GM11168 (cell line): ENCODE results near the gene ZNF215.
"Not testable (repeated sequence)": the region's sequence is repeated elsewhere in the genome, so short reads cannot be mapped to it uniquely, and the experiment has no call there.

Source experiments
- in situ Hi-C: fragments of 300-500 bp; cut with MboI; formaldehyde crosslinking; loops from one replicate; pipeline ENCODE4 v1.12.0; 2022; ENCODE audit warnings: low sequenced_read_pairs; ENCODE audit not compliant: unreplicated experiment

Gene ZNF215

DNA sequence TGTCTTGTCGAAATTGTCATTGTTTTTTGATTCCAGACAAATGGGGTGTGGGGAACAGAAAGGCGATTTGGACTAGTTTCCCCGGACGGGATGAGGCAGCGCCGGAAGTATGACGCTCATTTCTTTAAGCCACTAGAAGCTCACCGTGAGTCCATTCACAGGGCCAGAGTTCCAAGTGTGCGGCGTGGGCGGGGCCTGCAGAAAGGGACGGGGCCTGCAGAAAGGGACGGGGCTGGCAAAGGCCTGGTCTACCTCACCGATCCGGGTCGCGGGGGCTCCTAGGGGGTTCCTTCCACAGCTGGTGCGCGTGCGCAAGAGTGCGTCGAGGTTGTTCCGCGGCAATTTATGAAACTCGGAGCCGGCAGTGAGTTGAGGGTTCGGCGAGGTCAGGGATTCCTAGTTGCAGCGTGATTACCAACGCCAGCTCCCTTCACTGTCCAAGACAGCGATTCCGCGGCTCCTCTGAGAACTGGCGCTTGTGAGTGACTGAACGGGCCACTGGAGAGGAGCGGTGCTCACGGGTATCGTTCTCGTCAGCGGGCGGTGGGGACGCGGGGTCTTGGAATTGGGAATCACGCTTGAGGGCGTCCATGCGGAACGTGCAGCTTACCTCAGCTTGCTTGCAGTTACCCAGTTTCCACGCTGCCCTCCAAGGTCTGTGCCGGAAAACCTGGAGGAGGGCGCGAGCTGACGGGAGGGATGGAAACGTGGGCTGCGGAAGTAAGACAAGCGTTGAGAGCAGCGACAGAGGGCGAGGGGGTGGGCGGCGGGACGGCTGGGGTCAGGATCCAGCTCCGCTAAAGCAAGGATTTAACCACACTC is at the start of gene ZNF215:
Gene ZNF215 (plus strand): TSS at position 219 of the 822 bp plus-strand sequence. CDS start 5,847 bp downstream, outside the sequence.
- in situ Hi-C loops, result no loop called here

DNA sequence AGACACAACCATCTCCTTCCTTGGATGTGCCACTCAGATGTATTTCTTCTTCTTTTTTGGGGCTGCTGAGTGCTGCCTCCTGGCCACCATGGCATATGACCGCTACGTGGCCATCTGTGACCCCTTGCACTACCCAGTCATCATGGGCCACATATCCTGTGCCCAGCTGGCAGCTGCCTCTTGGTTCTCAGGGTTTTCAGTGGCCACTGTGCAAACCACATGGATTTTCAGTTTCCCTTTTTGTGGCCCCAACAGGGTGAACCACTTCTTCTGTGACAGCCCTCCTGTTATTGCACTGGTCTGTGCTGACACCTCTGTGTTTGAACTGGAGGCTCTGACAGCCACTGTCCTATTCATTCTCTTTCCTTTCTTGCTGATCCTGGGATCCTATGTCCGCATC is 49.3 kb upstream of the ZNF215 start:
- in situ Hi-C loops, result no loop called here

DNA sequence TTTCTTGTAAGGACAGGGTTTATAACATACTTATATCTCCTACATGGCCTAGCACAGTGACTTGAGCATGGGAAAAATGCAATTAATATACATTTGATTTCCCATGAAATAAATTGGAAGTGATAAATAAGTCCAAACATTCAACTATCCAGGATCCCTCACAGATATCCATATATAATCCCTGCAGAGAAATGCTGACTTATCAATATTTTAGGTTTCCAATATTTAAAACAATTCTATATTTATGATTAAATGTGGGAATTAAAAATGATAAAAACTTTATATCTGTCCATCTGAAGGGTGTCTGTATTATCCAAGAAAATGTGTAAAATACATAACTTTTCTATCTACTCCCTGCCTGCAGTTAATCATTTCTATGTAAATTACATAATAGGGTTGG is 43.5 kb upstream of the ZNF215 start:
- in situ Hi-C loops, result no loop called here

DNA sequence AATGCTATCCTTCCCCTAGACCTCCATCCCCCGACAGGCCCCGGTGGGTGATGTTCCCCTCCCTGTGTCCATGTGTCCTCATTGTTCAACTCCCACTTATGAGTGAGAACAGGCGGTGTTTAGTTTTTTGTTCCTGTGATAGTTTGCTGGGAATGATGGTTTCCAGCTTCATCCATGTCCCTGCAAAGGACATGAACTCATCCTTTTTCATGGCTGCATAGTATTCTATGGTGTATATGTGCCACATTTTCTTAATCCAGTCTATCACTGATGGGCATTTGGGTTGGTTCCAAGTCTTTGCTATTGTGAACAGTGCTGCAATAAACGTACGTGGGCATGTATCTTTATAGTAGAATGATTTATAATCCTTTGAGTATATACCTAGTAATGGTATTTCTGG is 38.5 kb upstream of the ZNF215 start:
- in situ Hi-C loops, result not testable (repeated sequence)

DNA sequence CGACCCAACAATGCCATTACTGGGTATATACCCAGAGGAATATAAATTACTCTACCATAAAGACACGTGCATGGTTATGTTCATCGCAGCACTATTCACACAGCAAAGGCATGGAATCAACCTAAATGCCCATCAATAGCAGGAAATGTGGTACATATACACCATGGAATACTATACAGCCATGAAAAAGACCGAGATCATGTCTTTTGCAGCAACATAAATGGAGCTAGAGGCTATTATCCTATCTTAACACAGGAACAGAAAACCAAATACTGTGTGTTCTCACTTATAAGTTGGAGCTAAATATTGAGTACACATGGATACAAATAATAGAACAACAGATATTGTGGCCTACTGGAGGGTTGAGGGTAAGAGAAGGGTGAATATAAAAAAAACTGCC is 37.4 kb upstream of the ZNF215 start:
- in situ Hi-C loops, result no loop called here

DNA sequence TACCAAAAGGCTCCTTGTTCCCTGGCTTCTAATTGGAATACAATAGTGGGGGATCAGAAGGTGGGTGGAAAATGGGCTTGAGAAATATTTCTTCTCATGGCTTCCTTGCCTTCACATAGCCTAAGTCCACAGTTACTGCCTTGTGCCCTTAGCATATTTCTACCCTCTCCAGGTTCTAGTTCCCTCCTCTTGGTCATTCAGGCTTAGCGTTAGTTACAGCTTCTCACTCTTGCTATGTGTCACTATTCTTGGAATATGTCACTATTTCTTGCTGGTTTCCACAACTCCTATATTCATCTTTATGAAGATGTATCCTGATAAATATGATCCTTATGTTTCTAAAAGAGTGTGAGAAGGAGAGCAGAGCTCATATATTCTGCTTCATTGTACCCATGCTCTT is 36.4 kb upstream of the ZNF215 start:
- in situ Hi-C loops, result no loop called here

DNA sequence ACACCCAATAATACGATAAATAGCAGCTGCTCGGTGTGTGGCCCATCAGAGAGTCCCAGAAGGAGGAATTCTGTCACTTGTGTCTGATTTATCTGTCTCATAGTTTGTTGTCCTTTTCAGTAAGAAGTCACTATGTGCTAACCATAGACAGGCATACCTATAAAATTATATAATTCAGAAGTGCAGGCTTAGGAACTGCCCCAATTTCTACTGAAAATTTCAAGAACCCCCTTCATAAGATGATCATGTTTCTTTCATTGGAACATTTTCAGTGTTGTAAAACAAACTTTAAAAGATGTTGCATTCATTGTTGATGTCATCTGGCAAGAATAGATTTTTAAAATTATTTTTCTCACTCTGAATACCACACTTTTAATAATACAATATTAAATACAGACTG is 33.8 kb upstream of the ZNF215 start, which contains the start of gene OR2D2:
Gene OR2D2 (minus strand): TSS at position 101 of the 400 bp plus-strand sequence. CDS start 0 bp downstream, at position 101.
- in situ Hi-C loops, result no loop called here

DNA sequence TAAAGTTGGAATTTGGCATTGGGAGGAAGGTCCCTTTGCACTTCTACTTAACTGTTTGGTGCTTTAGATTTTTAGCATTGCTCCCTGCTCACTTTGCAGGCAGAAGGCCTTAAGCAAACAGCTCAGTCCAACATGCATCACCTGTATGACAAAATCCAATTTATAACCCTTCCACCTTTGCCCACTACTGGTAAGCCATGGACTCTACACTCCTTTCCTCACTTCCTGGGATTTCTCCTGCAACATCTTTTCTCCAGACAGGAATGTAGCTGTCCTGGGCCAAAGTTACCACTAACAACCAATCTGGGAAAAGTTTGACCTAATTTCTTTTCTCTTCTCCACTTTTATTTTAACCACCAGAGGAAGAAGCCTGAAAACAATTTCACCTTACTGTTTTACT is 32.1 kb upstream of the ZNF215 start:
- in situ Hi-C loops, result no loop called here

DNA sequence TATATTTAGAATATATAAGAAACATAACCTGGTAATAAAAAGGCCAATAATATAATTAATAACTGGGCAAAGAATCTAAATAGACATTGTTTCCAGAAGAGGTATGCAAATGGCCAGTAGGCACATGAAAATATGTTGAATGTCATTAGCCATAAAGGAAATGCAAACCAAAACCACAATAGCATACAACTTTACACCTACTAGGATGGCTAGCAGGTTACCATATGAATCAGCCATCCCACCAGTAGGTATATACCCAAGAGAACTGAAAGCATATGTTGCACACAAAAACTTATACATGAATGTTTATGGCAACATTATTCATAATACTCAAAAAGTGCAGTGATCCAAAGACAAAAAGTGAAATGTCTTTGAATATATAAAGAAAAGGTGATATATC is 31.2 kb upstream of the ZNF215 start:
- in situ Hi-C loops, result no loop called here

DNA sequence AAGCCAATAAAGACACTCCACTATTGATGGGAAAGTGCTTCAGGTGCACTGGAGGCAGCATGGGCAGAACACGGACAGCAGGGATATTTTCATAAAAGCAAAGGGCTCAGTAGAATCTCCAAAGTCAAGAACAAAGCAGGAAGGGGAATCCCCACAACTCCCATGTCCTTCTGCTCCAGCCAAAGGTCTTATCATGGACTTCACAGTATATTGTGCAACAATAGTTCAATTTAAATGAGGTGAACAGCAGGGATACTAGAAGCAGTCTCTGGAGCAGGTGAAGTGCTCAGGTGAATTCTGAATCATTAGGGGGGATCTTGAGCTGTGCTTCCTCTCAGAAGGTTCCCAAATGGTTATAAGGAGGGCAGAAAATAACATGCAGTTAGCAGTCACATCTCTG is 27.3 kb upstream of the ZNF215 start:
- in situ Hi-C loops, result no loop called here

DNA sequence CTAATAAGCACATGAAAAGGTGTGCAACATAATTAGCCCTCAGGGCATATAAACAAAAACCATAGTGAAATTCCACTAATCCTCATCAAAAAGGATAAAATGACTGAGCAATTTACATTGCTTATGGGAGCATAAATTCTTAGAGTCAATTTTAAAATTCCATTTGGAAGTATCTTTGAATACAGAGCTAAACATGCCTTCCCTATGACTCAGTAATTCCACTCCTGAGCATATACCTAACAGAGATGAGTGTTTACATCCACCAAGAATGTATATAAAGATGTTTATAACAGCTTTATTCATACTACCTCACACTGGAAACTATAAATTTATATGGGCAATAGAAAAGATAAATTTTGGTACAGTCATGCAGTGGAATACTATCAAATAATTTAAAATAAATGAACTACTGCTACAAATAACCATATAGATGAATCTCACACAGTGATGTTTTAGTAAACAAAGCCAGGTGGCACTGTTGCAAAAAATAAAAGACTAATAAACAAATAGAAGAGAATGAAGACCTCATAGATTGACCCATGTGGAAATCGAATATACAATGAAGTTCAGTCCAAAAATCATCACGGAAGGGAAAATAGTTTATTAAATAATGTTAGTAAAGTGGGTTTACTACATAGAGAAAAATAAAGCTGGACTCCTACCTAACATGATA is 25.8 kb upstream of the ZNF215 start:
- in situ Hi-C loops, result no loop called here

DNA sequence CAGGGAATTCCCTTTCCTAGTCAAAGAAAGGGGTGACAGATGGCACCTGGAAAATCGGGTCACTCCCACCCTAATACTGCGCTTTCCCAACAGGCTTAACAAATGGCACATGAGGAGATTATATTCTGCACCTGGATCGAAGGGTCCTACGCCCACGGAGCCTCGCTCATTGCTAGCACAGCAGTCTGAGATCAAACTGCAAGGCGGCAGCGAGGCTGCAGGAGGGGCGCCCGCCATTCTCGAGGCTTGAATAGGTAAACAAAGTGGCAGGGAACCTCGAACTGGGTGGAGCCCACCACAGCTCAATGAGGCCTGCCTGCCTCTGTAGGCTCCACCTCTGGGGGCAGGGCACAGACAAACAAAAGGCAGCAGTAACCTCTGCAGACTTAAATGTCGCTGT is 21.4 kb upstream of the ZNF215 start:
- in situ Hi-C loops, result not testable (repeated sequence)

DNA sequence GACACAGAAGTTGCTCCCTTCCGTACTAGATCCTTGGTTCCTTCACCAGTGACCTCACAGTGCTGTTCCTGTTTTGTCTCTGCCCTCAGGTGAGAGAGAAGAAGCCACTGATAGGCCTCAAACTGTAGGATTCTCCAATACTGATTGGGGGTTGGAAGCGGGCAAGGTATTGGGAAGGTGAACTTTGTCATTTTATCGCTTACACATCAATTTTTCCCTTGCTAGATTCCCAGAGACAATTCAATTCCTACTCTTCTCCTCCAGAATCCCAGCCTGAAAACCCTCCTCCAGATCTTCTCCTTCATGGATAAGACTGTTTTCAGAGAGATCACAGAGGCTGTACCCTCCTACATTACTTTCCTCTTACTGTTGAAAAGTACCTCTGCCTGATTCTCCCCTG is 14.8 kb upstream of the ZNF215 start:
- in situ Hi-C loops, result no loop called here

DNA sequence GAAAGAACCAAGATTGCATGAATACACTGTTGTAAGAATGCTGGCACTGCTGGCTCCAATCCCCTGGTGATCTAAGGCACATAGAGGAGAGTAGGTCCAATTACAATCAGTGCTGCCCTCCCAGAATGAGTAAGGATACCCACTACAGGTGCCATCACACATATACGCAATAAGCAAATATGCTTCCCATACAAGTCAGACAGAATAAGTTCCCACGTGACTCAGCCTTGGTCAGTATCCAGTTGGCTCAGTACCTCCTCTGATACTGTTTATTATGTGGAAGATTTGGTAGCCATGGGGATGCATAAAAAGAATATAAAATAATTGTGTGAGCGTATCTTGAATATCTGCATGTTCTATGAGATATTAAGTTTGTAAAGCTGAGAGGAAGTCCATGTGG is 14.3 kb upstream of the ZNF215 start:
- in situ Hi-C loops, result no loop called here

DNA sequence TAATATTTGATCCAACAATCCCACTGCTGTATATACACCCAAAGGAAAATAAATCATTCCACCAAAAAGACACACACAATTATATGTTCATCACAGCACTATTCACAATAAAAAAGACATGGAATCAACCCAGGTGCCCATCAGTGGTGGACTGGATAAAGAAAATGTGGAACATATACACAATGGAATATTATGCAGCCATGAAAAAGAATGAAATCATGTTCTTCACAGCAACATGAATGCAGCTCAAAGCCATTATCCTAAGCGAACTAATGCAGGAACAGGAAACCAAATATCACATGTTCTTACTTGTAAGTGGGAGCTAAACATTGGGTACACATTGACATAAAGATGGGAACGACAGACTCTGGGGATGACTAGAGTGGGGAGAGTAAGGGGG is 6.5 kb upstream of the ZNF215 start:
- in situ Hi-C loops, result no loop called here

DNA sequence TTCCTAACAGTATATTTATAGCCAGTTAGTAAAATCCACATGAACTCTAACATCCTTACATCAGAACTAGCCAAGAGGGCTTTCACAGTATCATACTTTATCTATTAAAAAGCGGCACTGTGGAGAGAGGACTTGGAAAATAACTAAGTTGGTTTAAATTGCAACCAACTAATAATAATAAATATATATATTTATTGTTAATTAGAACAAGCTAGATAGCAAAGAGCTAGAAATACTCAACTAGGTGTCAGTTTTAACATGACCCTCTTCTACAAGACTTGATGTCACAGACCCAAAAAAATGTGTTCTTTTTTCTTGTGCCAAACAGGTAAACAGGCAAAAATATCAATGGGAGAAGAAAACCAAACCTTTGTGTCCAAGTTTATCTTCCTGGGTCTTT is 5.5 kb upstream of the ZNF215 start, which contains the start of gene OR2D3:
Gene OR2D3 (plus strand): TSS at position 301 of the 400 bp plus-strand sequence. CDS start 0 bp downstream, at position 301.
- in situ Hi-C loops, result no loop called here

DNA sequence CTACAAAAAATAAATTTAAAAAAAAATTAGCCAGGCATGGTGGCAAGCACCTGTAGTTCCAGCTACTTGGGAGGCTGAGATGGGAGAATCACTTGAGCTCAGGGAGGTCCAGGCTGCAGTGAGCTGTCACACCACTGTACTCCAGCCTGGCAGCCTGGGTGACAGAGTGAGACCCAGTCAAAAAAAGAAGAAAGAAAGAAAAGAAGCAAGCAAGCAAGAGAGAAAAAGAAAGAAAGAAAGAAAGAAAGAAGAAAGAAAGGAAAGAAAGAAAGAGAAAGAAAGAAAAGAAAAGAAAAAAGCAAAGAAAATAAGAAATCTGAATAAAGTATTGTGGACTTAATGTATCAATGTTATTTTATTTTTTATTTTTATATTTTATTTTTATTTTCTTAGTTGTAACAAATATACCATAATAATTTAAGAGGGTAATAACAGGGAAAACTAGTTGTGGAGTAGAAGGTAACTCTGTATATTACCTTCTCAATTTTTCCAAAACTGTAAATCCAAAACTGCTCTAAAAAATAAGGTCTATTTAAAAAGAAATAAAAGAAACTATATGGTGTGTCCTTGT is 1.1 kb upstream of the ZNF215 start:
- in situ Hi-C loops, result no loop called here

DNA sequence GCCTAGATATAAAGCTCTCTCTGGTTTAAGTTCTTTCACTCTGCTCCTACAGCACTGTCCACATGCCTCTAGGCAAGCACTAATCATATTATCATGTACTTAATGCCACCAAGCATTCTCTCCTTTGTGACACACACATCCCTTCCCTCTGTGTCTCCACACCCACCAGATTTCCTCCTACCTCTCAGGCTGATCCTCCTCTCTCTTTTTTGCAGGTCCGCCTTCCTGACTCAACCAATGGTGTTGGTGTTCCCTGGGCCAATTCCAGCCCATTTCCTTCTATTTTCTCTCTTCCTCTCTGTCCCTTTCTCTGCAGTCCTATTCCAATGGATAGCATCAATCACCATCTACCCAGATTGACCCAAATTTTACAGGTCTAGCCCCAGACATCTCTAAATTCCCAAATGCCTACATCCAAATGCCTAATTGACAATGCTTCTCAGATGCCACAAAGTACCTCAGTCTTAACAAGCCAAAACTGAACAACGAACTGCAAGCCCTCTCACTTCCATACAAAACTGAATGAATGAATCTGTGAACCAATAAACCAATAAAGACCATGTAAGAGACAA is 504 bp upstream of the ZNF215 start:
- in situ Hi-C loops, result no loop called here

DNA sequence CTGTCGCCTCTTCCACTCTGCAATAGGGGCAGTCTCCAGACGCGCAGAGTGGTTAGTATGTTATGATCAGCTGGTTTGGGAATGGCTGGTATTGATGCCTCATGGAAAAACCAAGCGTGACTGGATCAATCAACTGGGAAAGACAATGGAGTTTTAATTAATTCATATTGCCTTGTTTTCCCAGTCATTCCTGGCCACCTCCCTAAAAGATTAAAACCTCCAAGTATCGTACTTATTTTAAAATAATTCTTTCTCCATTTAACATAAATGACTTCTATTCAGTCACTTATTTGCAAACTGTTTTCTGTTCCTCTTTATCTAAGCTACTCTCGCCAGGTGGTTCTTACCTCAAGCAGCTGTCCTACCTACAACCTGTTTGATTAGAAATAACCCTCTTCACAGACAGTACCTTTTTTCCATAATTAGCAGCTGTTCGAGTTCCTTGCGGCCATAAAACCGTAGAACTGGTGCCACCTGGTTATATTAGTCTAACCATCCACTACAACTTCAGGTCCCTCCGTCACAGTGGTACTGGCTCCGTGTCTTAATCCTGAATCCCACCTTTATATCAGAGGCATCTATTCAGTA is 898 bp downstream of the ZNF215 start:
- in situ Hi-C loops, result no loop called here

DNA sequence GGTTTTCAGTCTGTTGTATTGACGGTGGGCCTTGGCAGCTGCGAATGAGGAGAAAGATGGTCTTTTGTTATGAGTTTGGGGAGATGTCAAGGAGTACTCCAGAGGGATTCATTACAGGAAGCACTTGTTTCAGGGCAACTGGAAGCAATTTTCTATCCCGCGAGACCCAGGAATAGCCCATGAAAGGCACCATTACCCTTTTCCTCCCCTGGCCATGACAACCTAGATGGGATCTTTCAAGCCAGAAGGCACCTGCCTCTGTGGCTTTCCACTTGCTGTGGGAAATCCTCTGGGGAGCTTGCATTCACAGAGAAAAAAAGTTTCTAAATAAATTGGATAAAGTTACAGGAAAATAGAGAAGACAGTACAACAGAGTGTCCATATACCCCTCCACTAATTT is 2.7 kb downstream of the ZNF215 start:
- in situ Hi-C loops, result no loop called here
